NCI-H345 (cell line): Measurements from ENCODE around the gene RPS6KA2.

Source experiments
- DNase-seq: peaks from one replicate; lab custom pipeline; 2025; lab: John Stamatoyannopoulos, UW

RPS6KA2 gene

GRCh38 chr6:166488076-166488685 is 138.9 kb downstream of the RPS6KA2 start:
- DNase-seq = no peak

- DNase-seq = no peak
These were observed 139.9 kb downstream of the RPS6KA2 start for GRCh38 chr6:166487148-166487547.

- no peak for DNase-seq
These were observed 140.5 kb downstream of the RPS6KA2 start for GRCh38 chr6:166486536-166486880.

GRCh38 chr6:166485651-166486535 is 141.2 kb downstream of the RPS6KA2 start:
- DNase-seq = no peak

GRCh38 chr6:166484863-166485262 is 142.2 kb downstream of the RPS6KA2 start:
- no peak for DNase-seq

GRCh38 chr6:166483573-166484250 is 143.3 kb downstream of the RPS6KA2 start:
- no peak for DNase-seq

GRCh38 chr6:166483026-166483425 is 144.0 kb downstream of the RPS6KA2 start:
- no peak for DNase-seq

GRCh38 chr6:166478782-166479592 is 148.1 kb downstream of the RPS6KA2 start:
- no peak for DNase-seq

GRCh38 chr6:166477647-166478365 is 149.2 kb downstream of the RPS6KA2 start:
- no peak for DNase-seq

- DNase-seq = no peak
These were observed 150.3 kb downstream of the RPS6KA2 start for GRCh38 chr6:166476634-166477215.

- DNase-seq = no peak
These were observed 150.9 kb downstream of the RPS6KA2 start for GRCh38 chr6:166476061-166476591.

GRCh38 chr6:166474721-166475565 is 152.1 kb downstream of the RPS6KA2 start:
- DNase-seq = no peak

- DNase-seq = no peak
These were observed 153.0 kb downstream of the RPS6KA2 start for GRCh38 chr6:166473886-166474571.

- DNase-seq = no peak
These were observed 154.4 kb downstream of the RPS6KA2 start for GRCh38 chr6:166472636-166473035.

GRCh38 chr6:166471797-166472260 is 155.2 kb downstream of the RPS6KA2 start:
- no peak for DNase-seq

GRCh38 chr6:166470863-166471410 is 156.1 kb downstream of the RPS6KA2 start:
- DNase-seq = no peak

- DNase-seq = no peak
These were observed 156.8 kb downstream of the RPS6KA2 start for GRCh38 chr6:166470029-166470862.

- DNase-seq = no peak
These were observed 157.6 kb downstream of the RPS6KA2 start for GRCh38 chr6:166469426-166469961.
